H1 (cell line): ENCODE results near the gene PPP1R7. TPM values are rescaled to one million over a fixed set of nuclear protein-coding genes. Genes with fewer than 3 reads are reported as not detected.

ENCODE experiments used
- CTCF ChIA-PET: fragments of 300-600 bp; sonication (Branson Sonifier 250); formaldehyde crosslinking; loops from one replicate; lab custom pipeline; 2021; ENCODE audit not compliant: partially characterized antibody; lab: Charles Lee
- POLR2A ChIA-PET: fragments of 300-600 bp; sonication (Branson Sonifier 250); formaldehyde crosslinking; loops from one replicate; lab custom pipeline; 2021; ENCODE audit warnings: inconsistent platforms; ENCODE audit not compliant: partially characterized antibody; lab: Charles Lee
- DNase-seq, 2 experiments: peaks; one replicate each; pipeline versions ENCODE4 v3.0.0 to v3.0.0-alpha.2; 2010 to 2022; ENCODE audit warnings: low spot score in 2 of 2, low read depth in 1 of 2, mixed read lengths in 1 of 2
- FAIRE-seq: peaks from 2 replicates; lab custom pipeline; 2011; peaks lifted over from hg19 to GRCh38; lab: Jason Lieb, UNC
- H2AFZ ChIP-seq: 2 replicates; pipeline ENCODE4 v1.8.1; 2012; ENCODE audit warnings: low read length, inconsistent platforms
- H2AK5ac ChIP-seq: 2 replicates; pipeline ENCODE4 v1.6.1; 2013; ENCODE audit warnings: low read depth, low read length
- H2BK120ac ChIP-seq: replicated peaks from 2 replicates; pipeline ENCODE3; 2013; ENCODE audit warnings: low read depth, low read length, inconsistent platforms
- H2BK12ac ChIP-seq: 2 replicates; pipeline ENCODE4 v1.6.1; 2013; ENCODE audit warnings: low read depth, low read length
- H2BK15ac ChIP-seq: 2 replicates; pipeline ENCODE4 v1.6.1; 2013; ENCODE audit warnings: low read length
- H2BK20ac ChIP-seq: 2 replicates; pipeline ENCODE4 v1.6.1; 2013; ENCODE audit warnings: low read length
- H2BK5ac ChIP-seq: 2 replicates; pipeline ENCODE4 v1.6.1; 2013; ENCODE audit warnings: low read depth, low read length
- H3K14ac ChIP-seq: 2 replicates; pipeline ENCODE4 v1.6.1; 2013; ENCODE audit warnings: inconsistent platforms; ENCODE audit not compliant: insufficient read length
- H3K18ac ChIP-seq: 2 replicates; pipeline ENCODE4 v1.6.1; 2013; ENCODE audit warnings: low read length; ENCODE audit errors: extremely low read depth
- H3K23ac ChIP-seq: 2 replicates; pipeline ENCODE4 v1.6.1; 2013; ENCODE audit warnings: inconsistent platforms; ENCODE audit not compliant: insufficient read length
- H3K23me2 ChIP-seq: 2 replicates; pipeline ENCODE4 v1.6.1; 2013; ENCODE audit warnings: low read depth, low read length
- H3K27ac ChIP-seq: 2 replicates; pipeline ENCODE4 v1.6.1; 2011; ENCODE audit warnings: low read depth, low read length, inconsistent platforms
- H3K27me3 ChIP-seq, 4 experiments: replicated peaks in 1 of 4; 1 replicate in 1 of 4; 2 replicates in 3 of 4; pipeline versions ENCODE4 v1.6.1 to v1.8.1; 2011 to 2013; ENCODE audit warnings: low read length in 3 of 4, mild to moderate bottlenecking in 3 of 4, inconsistent platforms in 2 of 4, mixed read lengths in 2 of 4, moderate library complexity in 1 of 4; ENCODE audit not compliant: control insufficient read depth in 3 of 4, insufficient read depth in 3 of 4; ENCODE audit errors: extremely low read depth in 1 of 4
- H3K36me3 ChIP-seq, 4 experiments: 2 replicates each; pipeline versions ENCODE4 v1.6.1 to v1.8.1; 2011 to 2013; ENCODE audit warnings: mild to moderate bottlenecking in 4 of 4, low read length in 3 of 4, moderate library complexity in 2 of 4, control low read depth in 1 of 4, inconsistent platforms in 1 of 4; ENCODE audit not compliant: insufficient read depth in 4 of 4, control insufficient read depth in 2 of 4
- H3K4ac ChIP-seq: replicated peaks from 2 replicates; pipeline ENCODE3; 2013; ENCODE audit warnings: low read length, low read depth, mixed read lengths, inconsistent platforms; ENCODE audit not compliant: insufficient read length
- H3K4me1 ChIP-seq, 4 experiments: replicated peaks in 1 of 4; 1 replicate in 1 of 4; 2 replicates in 3 of 4; pipeline versions ENCODE4 v1.6.1 to v1.8.1; 2011 to 2013; ENCODE audit warnings: low read length in 3 of 4, inconsistent platforms in 2 of 4, mixed read lengths in 1 of 4; ENCODE audit not compliant: insufficient read depth in 4 of 4, control insufficient read depth in 3 of 4
- H3K4me2 ChIP-seq, 2 experiments: 2 replicates each; pipeline versions ENCODE4 v1.6.1 to v1.8.1; 2011 to 2013; ENCODE audit warnings: low read depth in 2 of 2, low read length in 2 of 2, control low read depth in 1 of 2, inconsistent platforms in 1 of 2, mild to moderate bottlenecking in 1 of 2; ENCODE audit not compliant: insufficient read depth in 1 of 2
- H3K4me3 ChIP-seq, 4 experiments: fragments of 200-600, 300-600 bp in 1 of 4; sonication (generic), shearing (Covaris generic), sonication (Bioruptor Twin) in 1 of 4; 2 replicates each; pipeline versions ENCODE4 v1.5.1 to v1.8.1; 2011 to 2016; ENCODE audit warnings: low read length in 4 of 4, low read depth in 3 of 4, control low read depth in 2 of 4, inconsistent platforms in 2 of 4, mild to moderate bottlenecking in 2 of 4, mixed read lengths in 1 of 4, moderate library complexity in 1 of 4; ENCODE audit not compliant: insufficient read depth in 2 of 4; ENCODE audit errors: extremely low read depth in 1 of 4
- H3K56ac ChIP-seq: replicated peaks from 2 replicates; pipeline ENCODE3; 2013; ENCODE audit warnings: low read depth, mild to moderate bottlenecking, mixed read lengths, low read length, inconsistent platforms; ENCODE audit not compliant: insufficient read length
- H3K79me1 ChIP-seq: 2 replicates; pipeline ENCODE4 v1.6.1; 2013; ENCODE audit warnings: low read depth, low read length, control low read depth
- H3K79me2 ChIP-seq, 2 experiments: 2 replicates each; pipeline versions ENCODE4 v1.6.1 to v1.8.1; 2012 to 2013; ENCODE audit warnings: low read length in 2 of 2, mild to moderate bottlenecking in 2 of 2, inconsistent platforms in 1 of 2; ENCODE audit not compliant: insufficient read depth in 2 of 2, control insufficient read depth in 1 of 2
- H3K9ac ChIP-seq, 4 experiments: replicated peaks in 1 of 4; 1 replicate in 1 of 4; 2 replicates in 3 of 4; pipeline versions ENCODE4 v1.6.1 to v1.8.1; 2011 to 2013; ENCODE audit warnings: low read depth in 3 of 4, low read length in 3 of 4, control low read depth in 2 of 4, mild to moderate bottlenecking in 2 of 4, moderate library complexity in 2 of 4, inconsistent platforms in 1 of 4; ENCODE audit errors: extremely low read depth in 1 of 4
- H3K9me3 ChIP-seq, 2 experiments: 2 replicates each; pipeline versions ENCODE4 v1.6.1 to v1.8.1; 2012 to 2013; ENCODE audit warnings: mild to moderate bottlenecking in 2 of 2, moderate library complexity in 2 of 2, control low read depth in 1 of 2, inconsistent platforms in 1 of 2, low read depth in 1 of 2, low read length in 1 of 2, mixed read lengths in 1 of 2; ENCODE audit not compliant: insufficient read depth in 2 of 2
- H4K20me1 ChIP-seq, 2 experiments: replicated peaks in 1 of 2; 2 replicates each; pipeline versions ENCODE3 to v1.8.1; 2011 to 2013; ENCODE audit warnings: inconsistent platforms in 2 of 2, low read length in 2 of 2, mild to moderate bottlenecking in 1 of 2; ENCODE audit not compliant: insufficient read depth in 2 of 2, control insufficient read depth in 1 of 2
- H4K5ac ChIP-seq: 2 replicates; pipeline ENCODE4 v1.6.1; 2013; ENCODE audit warnings: low read length, low read depth, mixed read lengths, inconsistent platforms; ENCODE audit not compliant: insufficient read length
- H4K8ac ChIP-seq: 2 replicates; pipeline ENCODE4 v1.8.0; 2013; ENCODE audit warnings: mild to moderate bottlenecking, moderate library complexity, low read length, inconsistent platforms; ENCODE audit not compliant: insufficient read depth; ENCODE audit errors: extremely low read depth
- H4K91ac ChIP-seq: replicated peaks from 2 replicates; pipeline ENCODE3; 2013; ENCODE audit warnings: low read length, mixed read lengths, inconsistent platforms; ENCODE audit not compliant: insufficient read length
- KDM4A ChIP-seq: IDR thresholded peaks from one replicate; pipeline ENCODE4 v1.7.1; 2012; ENCODE audit warnings: low read depth, mild to moderate bottlenecking, moderate library complexity, low read length, inconsistent platforms; ENCODE audit not compliant: severe bottlenecking
- TEAD4 ChIP-seq: IDR thresholded peaks from 2 replicates; pipeline ENCODE4 v1.6.1; 2012; ENCODE audit warnings: low read depth, low read length, inconsistent platforms, mixed read lengths
- USF2 ChIP-seq: IDR thresholded peaks from 2 replicates; pipeline ENCODE4 v1.6.1; 2011; ENCODE audit warnings: low read length, improper control_type of control experiment
- WGBS, 2 experiments: shearing (Covaris generic) in 1 of 2; methylation state at CpG; one replicate each; pipeline versions ENCODE4 v1.1.6 to v1.1.7; 2013 to 2015; ENCODE audit warnings: low lambda C conversion rate in 2 of 2, mixed read lengths in 2 of 2, inconsistent platforms in 1 of 2, low coverage in 1 of 2, missing lambda C conversion rate in 1 of 2; ENCODE audit not compliant: insufficient replicate concordance in 2 of 2, insufficient coverage in 1 of 2, insufficient read length in 1 of 2; ENCODE audit errors: extremely low coverage in 1 of 2, missing lambda C conversion rate in 1 of 2; 5-methylcytosine and 5-hydroxymethylcytosine counted together
- polyA plus RNA-seq, 7 experiments: library from polyadenylated mRNA; depleted of rRNA in 3 of 7; stranded (reverse) in 5 of 7; unstranded in 2 of 7; fragments of >200 nt in 5 of 7; fragments of 200-250 nt in 2 of 7; gene quantifications; 1 replicate in 5 of 7; 2 replicates in 1 of 7; 4 replicates in 1 of 7; pipeline versions ENCODE4 v1.2.1 to v1.2.3, GENCODE V29; 2011 to 2013; ENCODE audit warnings: missing spikeins in 2 of 7, mixed read lengths in 2 of 7
- total RNA-seq: library from RNA; stranded (reverse); fragmentation: NEBNext Ultra II Directional; extraction: Animal tissue kit (Norgen Biotek cat#: 25700); gene quantifications from 2 replicates; pipeline ENCODE4 v1.2.1, GENCODE V29; 2021

PPP1R7 gene
- total and polyA plus RNA-seq, 2 of the 8 experiments (the other 6 are each of a cell fraction or from before 2014, with no cell fraction given), result 22.2 to 64.0 TPM

DNA sequence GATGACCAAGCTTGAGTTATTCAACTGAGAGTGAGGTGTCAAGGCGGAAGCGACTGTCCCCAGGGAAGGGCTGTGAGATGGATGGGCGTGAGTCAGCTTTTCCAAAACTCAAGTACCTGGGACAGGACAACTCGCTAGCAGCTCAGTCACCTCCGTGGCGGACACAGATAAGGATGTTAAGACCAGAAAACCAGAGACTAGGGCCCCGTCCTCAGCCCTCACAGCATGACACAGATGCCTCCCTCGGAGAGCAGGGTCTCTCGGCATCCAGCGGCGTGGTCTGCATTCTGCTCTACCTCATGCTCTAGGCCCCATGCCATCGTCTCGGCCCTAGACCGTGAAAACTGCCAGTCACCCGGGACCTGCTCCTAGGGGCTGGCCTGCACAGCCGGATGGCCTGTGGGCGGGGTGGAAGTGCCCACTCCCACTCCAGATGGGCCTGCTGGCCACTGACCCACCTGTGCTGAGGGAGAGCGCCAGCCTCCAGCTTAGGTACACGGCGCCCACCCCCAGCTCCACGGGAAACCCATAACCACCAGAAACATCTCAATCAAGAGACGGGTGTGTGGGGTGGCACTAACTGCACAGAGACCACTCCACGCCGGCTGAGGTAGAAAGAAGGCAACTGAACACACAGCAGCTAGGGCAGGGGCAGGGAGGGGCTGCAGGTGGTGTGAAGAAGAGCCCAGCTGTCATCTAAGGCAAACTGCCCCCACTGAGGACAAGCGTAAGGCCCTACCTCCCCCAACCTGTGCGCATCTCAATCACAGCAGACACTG, 78.0 kb downstream of the PPP1R7 start:
- Histone ChIP-seq H2AFZ (no peak overlapping the region), H3K18ac (no peak overlapping the region), H4K20me1 (peaks cover 20 to 30% of the 10 kb centered on the region in 2 experiments), H2AK5ac (no peak overlapping the region), H3K27ac (no peak overlapping the region), H2BK5ac (no peak overlapping the region), H3K9me3 (no peaks in the 10 kb centered on the region), H3K4me2 (no peak overlapping the region), H2BK20ac (no peak overlapping the region), H3K23me2 (no peaks in the 10 kb centered on the region), H4K91ac (no peak overlapping the region), H4K5ac (no peak overlapping the region), H3K36me3 (peaks cover 15 to 39% (median 33%) of the 10 kb centered on the region in 4 experiments), H2BK12ac (no peak overlapping the region), H3K9ac (no peak overlapping the region), H2BK15ac (no peak overlapping the region), H3K56ac (no peak overlapping the region), H3K27me3 (no peaks in the 10 kb centered on the region), H4K8ac (peak overlapping the region; percentile 20; the same call in 1 of the 2 replicates), H2BK120ac (no peak overlapping the region), H3K79me2 (no peaks in the 10 kb centered on the region), H3K4me3 (no peak overlapping the region), H3K4ac (no peak overlapping the region), H3K4me1 (no peaks in the 10 kb centered on the region; a peak in 1 of 7 replicates), H3K23ac (no peak overlapping the region), H3K79me1 (peaks cover 3% of the 10 kb centered on the region; the same call in 1 of the 2 replicates), H3K14ac (no peak overlapping the region)
- no peak for DNase-seq
- no peak for FAIRE-seq
- POLR2A ChIA-PET, result interaction anchor here (0.6 to 1.3 kb wide), 2 partner anchors 12 to 132 kb away, joined by 3 read pairs; no protein-coding TSS in a partner anchor
- TF ChIP-seq USF2, result no peak
- no peak for TF ChIP-seq TEAD4
- no peak for TF ChIP-seq KDM4A
- CTCF ChIA-PET, result interaction anchor here (0.9 to 1.6 kb wide), 5 partner anchors 9 to 377 kb away, joined by 3 to 4 read pairs (median 3); no protein-coding TSS in a partner anchor
- WGBS, 2 experiments, result 90% methylated on average over 26 of the region's 26 CpGs; no CpG with 5 or more reads in 1 of the 2 experiments
